SK-N-SH (cell line): ENCODE data around the gene SPRED2. TPM values are rescaled to one million over a fixed set of nuclear protein-coding genes. Genes with fewer than 3 reads are reported as not detected.

ENCODE experiments used
- CTCF ChIA-PET: fragments of 300-600, 350-600 bp; formaldehyde crosslinking; extraction: SDS; loops from one replicate; lab custom pipeline; 2021; lab: Yijun Ruan, JAX
- POLR2A ChIA-PET: fragments of 350-600 bp; sonication (Branson Sonifier 250); formaldehyde crosslinking; extraction: SDS; loops from one replicate; lab custom pipeline; 2020; ENCODE audit warnings: antibody characterized with exemption, inconsistent platforms; lab: Yijun Ruan, JAX
- DNase-seq: peaks from one replicate; pipeline ENCODE4 v3.0.0; 2012
- H2AFZ ChIP-seq: fragments of 200-600 bp; sonication (generic); 2 replicates; pipeline ENCODE4 v1.8.1; 2016; ENCODE audit warnings: antibody characterized with exemption, mild to moderate bottlenecking, low read depth
- H3F3A ChIP-seq: fragments of 200-600 bp; sonication (generic); replicated peaks from 2 replicates; pipeline ENCODE3; 2016; ENCODE audit warnings: antibody characterized with exemption, mild to moderate bottlenecking; ENCODE audit not compliant: insufficient read depth
- H3K27ac ChIP-seq, 2 experiments: fragments of 200-500 bp in 1 of 2; fragments of 200-600 bp in 1 of 2; sonication (Bioruptor generic) in 1 of 2; sonication (generic), shearing (Covaris generic) in 1 of 2; 2 replicates each; pipeline versions ENCODE4 v1.5.1 to v1.6.1; 2014 to 2016; ENCODE audit warnings: low read depth in 2 of 2, inconsistent platforms in 1 of 2, low read length in 1 of 2, mild to moderate bottlenecking in 1 of 2, mixed read lengths in 1 of 2
- H3K27me3 ChIP-seq: fragments of 200-600 bp; sonication (generic), shearing (Covaris generic); 2 replicates; pipeline ENCODE4 v1.6.1; 2016; ENCODE audit warnings: mixed run types; ENCODE audit not compliant: insufficient read depth
- H3K36me3 ChIP-seq, 2 experiments: fragments of 200-500 bp in 1 of 2; fragments of 200-600 bp in 1 of 2; sonication (Bioruptor generic) in 1 of 2; sonication (generic) in 1 of 2; replicated peaks in 1 of 2; 2 replicates each; pipeline versions ENCODE3 to v1.5.1; 2014 to 2016; ENCODE audit warnings: low read length in 1 of 2, mild to moderate bottlenecking in 1 of 2; ENCODE audit not compliant: insufficient read depth in 2 of 2, control insufficient read depth in 1 of 2
- H3K4me1 ChIP-seq, 2 experiments: fragments of 200-500 bp in 1 of 2; fragments of 200-600 bp in 1 of 2; sonication (Bioruptor generic) in 1 of 2; sonication (generic), shearing (Covaris generic) in 1 of 2; 2 replicates each; pipeline versions ENCODE4 v1.5.1 to v1.6.1; 2014 to 2016; ENCODE audit warnings: low read depth in 1 of 2, low read length in 1 of 2, mixed run types in 1 of 2; ENCODE audit not compliant: insufficient read depth in 2 of 2, control insufficient read depth in 1 of 2
- H3K4me2 ChIP-seq: fragments of 200-600 bp; sonication (generic), shearing (Covaris generic); 2 replicates; pipeline ENCODE4 v1.6.1; 2017; ENCODE audit warnings: mixed run types
- H3K4me3 ChIP-seq, 2 experiments: fragments of 200-500 bp in 1 of 2; fragments of 200-600 bp in 1 of 2; sonication (Bioruptor generic) in 1 of 2; sonication (generic), shearing (Covaris generic) in 1 of 2; 2 replicates each; pipeline versions ENCODE4 v1.5.1 to v1.8.1; 2014 to 2016; ENCODE audit warnings: low read depth in 2 of 2, inconsistent platforms in 1 of 2, low read length in 1 of 2, mild to moderate bottlenecking in 1 of 2, mixed read lengths in 1 of 2, moderate library complexity in 1 of 2
- H3K79me2 ChIP-seq: fragments of 200-600 bp; sonication (generic); 2 replicates; pipeline ENCODE4 v1.8.1; 2017; ENCODE audit warnings: mild to moderate bottlenecking; ENCODE audit not compliant: insufficient read depth
- H3K9ac ChIP-seq: fragments of 200-600 bp; sonication (generic); 2 replicates; pipeline ENCODE4 v1.6.1; 2017; ENCODE audit warnings: mixed run types
- H3K9me2 ChIP-seq: fragments of 200-600 bp; sonication (generic); 2 replicates; pipeline ENCODE4 v1.6.1; 2017; ENCODE audit warnings: mixed run types
- H3K9me3 ChIP-seq: fragments of 200-600 bp; sonication (generic); 2 replicates; pipeline ENCODE4 v1.6.1; 2017; ENCODE audit warnings: mixed run types, mild to moderate bottlenecking, moderate library complexity
- H4K20me1 ChIP-seq: fragments of 200-600 bp; sonication (generic); 2 replicates; pipeline ENCODE4 v1.6.1; 2017; ENCODE audit warnings: mild to moderate bottlenecking, mixed run types; ENCODE audit not compliant: insufficient read depth
- CHD2 ChIP-seq: fragments of 150-350 bp; IDR thresholded peaks from 2 replicates; pipeline ENCODE4 v1.6.1; 2018; ENCODE audit warnings: low read length; ENCODE audit not compliant: partially characterized antibody
- CTCF ChIP-seq: fragments of 200-600 bp; sonication (generic); IDR thresholded peaks from 2 replicates; pipeline ENCODE4 v1.6.1; 2017; ENCODE audit warnings: antibody characterized with exemption, mild to moderate bottlenecking, moderate library complexity
- ELF1 ChIP-seq: IDR thresholded peaks from 2 replicates; pipeline ENCODE4 v1.4.0; 2012
- FOXJ3 ChIP-seq: sonication (generic); formaldehyde crosslinking; IDR thresholded peaks from 2 replicates; pipeline ENCODE4 v1.5.1; 2020; ENCODE audit warnings: mild to moderate bottlenecking, missing genetic modification reagents
- FOXM1 ChIP-seq: IDR thresholded peaks from 2 replicates; pipeline ENCODE4 v1.4.0; 2012; ENCODE audit warnings: low read depth, mild to moderate bottlenecking
- IRF3 ChIP-seq: fragments of 150-350 bp; IDR thresholded peaks from 2 replicates; pipeline ENCODE4 v1.6.1; 2016; ENCODE audit warnings: mild to moderate bottlenecking, low read depth, low read length
- JUND ChIP-seq: IDR thresholded peaks from 2 replicates; pipeline ENCODE4 v1.4.0; 2012
- MEF2A ChIP-seq: IDR thresholded peaks from 2 replicates; pipeline ENCODE4 v1.4.0; 2012; ENCODE audit warnings: low read depth, borderline replicate concordance
- MXI1 ChIP-seq: IDR thresholded peaks from 2 replicates; pipeline ENCODE4 v1.6.1; 2012; ENCODE audit warnings: mild to moderate bottlenecking, low read depth, low read length, improper control_type of control experiment
- NFIC ChIP-seq: IDR thresholded peaks from 2 replicates; pipeline ENCODE4 v1.4.0; 2012; ENCODE audit warnings: borderline replicate concordance
- NRF1 ChIP-seq: IDR thresholded peaks from 2 replicates; pipeline ENCODE4 v1.6.1; 2012; ENCODE audit warnings: low read depth, mild to moderate bottlenecking, low read length
- POLR2AphosphoS5 ChIP-seq: IDR thresholded peaks from 2 replicates; pipeline ENCODE4 v1.6.1; 2012; ENCODE audit warnings: low read depth, low read length
- RFX5 ChIP-seq: IDR thresholded peaks from 2 replicates; pipeline ENCODE4 v1.6.1; 2012; ENCODE audit warnings: mild to moderate bottlenecking, improper control_type of control experiment, low read length
- RXRA ChIP-seq: IDR thresholded peaks from 2 replicates; pipeline ENCODE4 v1.4.0; 2012; ENCODE audit warnings: low read depth, mild to moderate bottlenecking, borderline replicate concordance
- TAF1 ChIP-seq: IDR thresholded peaks from 2 replicates; pipeline ENCODE4 v1.6.1; 2012; ENCODE audit warnings: low read depth, mild to moderate bottlenecking, low read length, moderate library complexity, borderline replicate concordance
- TCF12 ChIP-seq: IDR thresholded peaks from 2 replicates; pipeline ENCODE4 v1.4.0; 2012
- TEAD4 ChIP-seq: IDR thresholded peaks from 2 replicates; pipeline ENCODE4 v1.4.0; 2012; ENCODE audit warnings: mild to moderate bottlenecking, borderline replicate concordance; ENCODE audit not compliant: insufficient read depth
- USF1 ChIP-seq: IDR thresholded peaks from 2 replicates; pipeline ENCODE4 v1.4.0; 2012; ENCODE audit warnings: low read depth, borderline replicate concordance
- USF2 ChIP-seq: fragments of 150-350 bp; IDR thresholded peaks from 2 replicates; pipeline ENCODE4 v1.6.1; 2017; ENCODE audit warnings: antibody characterized with exemption, low read length, low read depth, borderline replicate concordance
- YY1 ChIP-seq: IDR thresholded peaks from 2 replicates; pipeline ENCODE4 v1.4.0; 2012; ENCODE audit warnings: low read depth, mild to moderate bottlenecking
- whole genome bisulfite sequencing: methylation state at CpG from one replicate; pipeline ENCODE4 v1.1.6; 2017; ENCODE audit warnings: low lambda C conversion rate; 5-methylcytosine and 5-hydroxymethylcytosine counted together
- polyA plus RNA-seq, 3 experiments: library from polyadenylated mRNA; depleted of rRNA; stranded (reverse); fragments of >200 nt; gene quantifications; 2 replicates each; pipeline ENCODE4 v1.2.3, GENCODE V29; 2012

The SPRED2 gene
- polyA plus RNA-seq, 1 of the 3 experiments (the other 2 are of a cell fraction) = 21.9 TPM

GRCh38 chr2:65404988-65405697, 27.3 kb downstream of the SPRED2 start (continued):
- TF ChIP-seq TAF1 (no peak), CHD2 (no peak), MEF2A (no peak), FOXJ3 (CRISPR knock-in tag) (no peak), CTCF (no peak), RXRA (no peak), TEAD4 (no peak), ELF1 (no peak)

GRCh38 chr2:65403529-65403915, 28.9 kb downstream of the SPRED2 start:
- CTCF ChIA-PET = interaction anchor here (1.3 to 1.9 kb wide), 3 partner anchors 8 to 27 kb away, joined by 3 to 5 read pairs (median 4); no protein-coding TSS in a partner anchor
- Histone ChIP-seq H3K79me2 (peaks cover 99% of the 10 kb centered on the region), H3K27me3 (no peaks in the 10 kb centered on the region), H3K36me3 (no peaks in the 10 kb centered on the region), H3F3A (no peaks in the 10 kb centered on the region), H2AFZ (no peak overlapping the region), H3K9me3 (no peaks in the 10 kb centered on the region), H4K20me1 (peaks cover 98% of the 10 kb centered on the region), H3K4me2 (no peak overlapping the region), H3K9me2 (no peaks in the 10 kb centered on the region), H3K27ac (no peak overlapping the region), H3K9ac (no peak overlapping the region), H3K4me3 (no peak overlapping the region), H3K4me1 (peaks cover 13 to 15% of the 10 kb centered on the region in 2 experiments; a peak in 2 of 4 replicates)
- POLR2A ChIA-PET = no interaction called here
- TF ChIP-seq YY1 (no peak), TCF12 (no peak), USF2 (no peak), NRF1 (no peak), FOXM1 (no peak), JUND (no peak), POLR2AphosphoS5 (no peak), IRF3 (no peak), FOXJ3 (CRISPR knock-in tag) (no peak), TEAD4 (no peak), USF1 (no peak), NFIC (no peak), RFX5 (no peak), MXI1 (no peak)
- 98% methylated on average over 5 of the region's 5 CpGs for WGBS
- no peak for DNase-seq
